HEK293 (cell line): ENCODE results near the gene PLCB1.

Source experiments
- CTCF ChIA-PET: fragments of 350-600 bp; formaldehyde crosslinking; extraction: SDS; loops from one replicate; lab custom pipeline; 2021; ENCODE audit warnings: antibody characterized with exemption; lab: Yijun Ruan, JAX
- POLR2A ChIA-PET: fragments of 300-600 bp; formaldehyde crosslinking; extraction: SDS; loops from one replicate; lab custom pipeline; 2020; ENCODE audit warnings: antibody characterized with exemption, inconsistent platforms; lab: Yijun Ruan, JAX
- H3K27ac ChIP-seq: fragments of 200-500 bp; sonication (Bioruptor generic); 2 replicates; pipeline ENCODE4 v1.5.1; 2014; ENCODE audit warnings: low read depth, low read length, control low read depth, inconsistent platforms; ENCODE audit errors: extremely low read depth
- H3K36me3 ChIP-seq, 2 experiments: fragments of 200-500 bp in 1 of 2; sonication (Bioruptor generic) in 1 of 2; 1 replicate in 1 of 2; 2 replicates in 1 of 2; pipeline ENCODE4 v1.5.1; 2014 to 2017; ENCODE audit warnings: inconsistent platforms in 2 of 2, low read length in 2 of 2; ENCODE audit not compliant: control insufficient read depth in 2 of 2, insufficient read depth in 1 of 2
- H3K4me1 ChIP-seq: fragments of 200-500 bp; sonication (Bioruptor generic); 2 replicates; pipeline ENCODE4 v1.5.1; 2014; ENCODE audit warnings: mild to moderate bottlenecking, low read length, inconsistent platforms; ENCODE audit not compliant: control insufficient read depth, insufficient read depth
- H3K4me3 ChIP-seq: 2 replicates; pipeline ENCODE4 v1.5.1; 2011; ENCODE audit warnings: low read depth, mild to moderate bottlenecking, control low read depth, low read length, moderate library complexity
- H3K9me3 ChIP-seq: fragments of 200-500 bp; sonication (Bioruptor generic); 2 replicates; pipeline ENCODE4 v1.5.1; 2014; ENCODE audit warnings: low read depth, low read length, inconsistent platforms; ENCODE audit not compliant: control insufficient read depth, insufficient read depth
- BCL11A ChIP-seq: fragments of 450-650 bp; formaldehyde crosslinking; IDR thresholded peaks from 2 replicates; pipeline ENCODE4 v1.5.1; 2016; ENCODE audit warnings: low read depth, missing biosample characterization, missing genetic modification characterization
- PRDM1 ChIP-seq: fragments of 450-650 bp; formaldehyde crosslinking; IDR thresholded peaks from 2 replicates; pipeline ENCODE4; 2016; ENCODE audit warnings: missing biosample characterization, missing genetic modification characterization
- SCRT2 ChIP-seq: fragments of 450-650 bp; formaldehyde crosslinking; IDR thresholded peaks from 2 replicates; pipeline ENCODE4 v1.5.1; 2016; ENCODE audit warnings: missing biosample characterization, missing genetic modification characterization
- SP7 ChIP-seq: fragments of 450-650 bp; formaldehyde crosslinking; IDR thresholded peaks from 2 replicates; pipeline ENCODE4 v1.5.1; 2016; ENCODE audit warnings: missing biosample characterization, missing genetic modification characterization
- ZIC2 ChIP-seq: fragments of 450-650 bp; formaldehyde crosslinking; IDR thresholded peaks from 2 replicates; pipeline ENCODE4 v1.5.1; 2016; ENCODE audit warnings: missing biosample characterization, missing genetic modification characterization
- ZNF24 ChIP-seq: fragments of 450-650 bp; formaldehyde crosslinking; IDR thresholded peaks from 2 replicates; pipeline ENCODE4 v1.5.1; 2016; ENCODE audit warnings: missing biosample characterization, missing genetic modification characterization
- ZNF324 ChIP-seq: fragments of 450-650 bp; formaldehyde crosslinking; IDR thresholded peaks from 2 replicates; pipeline ENCODE4 v1.5.1; 2016; ENCODE audit warnings: missing biosample characterization, missing genetic modification characterization
- ZNF404 ChIP-seq: fragments of 450-650 bp; formaldehyde crosslinking; IDR thresholded peaks from 2 replicates; pipeline ENCODE4 v1.5.1; 2017; ENCODE audit warnings: missing biosample characterization, missing genetic modification characterization
- ZNF629 ChIP-seq: fragments of 450-650 bp; formaldehyde crosslinking; IDR thresholded peaks from 2 replicates; pipeline ENCODE4 v1.5.1; 2017; ENCODE audit warnings: missing biosample characterization, missing genetic modification characterization
- ZNF768 ChIP-seq: fragments of 450-650 bp; formaldehyde crosslinking; IDR thresholded peaks from 2 replicates; pipeline ENCODE4 v1.5.1; 2018; ENCODE audit warnings: missing biosample characterization, mild to moderate bottlenecking, missing genetic modification characterization
- TF ChIP-seq, protein P1 (sequence below): fragments of 450-650 bp; formaldehyde crosslinking; IDR thresholded peaks from 2 replicates; pipeline ENCODE4 v1.5.1; 2017; ENCODE audit warnings: missing biosample characterization, missing genetic modification characterization
- TF ChIP-seq, protein P2 (sequence below): fragments of 450-650 bp; formaldehyde crosslinking; IDR thresholded peaks from 2 replicates; pipeline ENCODE4 v1.5.1; 2016; ENCODE audit warnings: missing biosample characterization, missing genetic modification characterization
- TF ChIP-seq, protein P3 (sequence below): fragments of 450-650 bp; formaldehyde crosslinking; IDR thresholded peaks from 2 replicates; pipeline ENCODE4 v1.5.1; 2016; ENCODE audit warnings: missing biosample characterization, missing genetic modification characterization
- TF ChIP-seq, protein P4 (sequence below): fragments of 450-650 bp; formaldehyde crosslinking; IDR thresholded peaks from 2 replicates; pipeline ENCODE4 v1.5.1; 2016; ENCODE audit warnings: missing biosample characterization, missing genetic modification characterization, borderline replicate concordance
- TF ChIP-seq, protein P5 (sequence below): fragments of 450-650 bp; formaldehyde crosslinking; IDR thresholded peaks from 2 replicates; pipeline ENCODE4 v1.5.1; 2017; ENCODE audit warnings: missing biosample characterization, missing genetic modification characterization

The PLCB1 gene

DNA sequence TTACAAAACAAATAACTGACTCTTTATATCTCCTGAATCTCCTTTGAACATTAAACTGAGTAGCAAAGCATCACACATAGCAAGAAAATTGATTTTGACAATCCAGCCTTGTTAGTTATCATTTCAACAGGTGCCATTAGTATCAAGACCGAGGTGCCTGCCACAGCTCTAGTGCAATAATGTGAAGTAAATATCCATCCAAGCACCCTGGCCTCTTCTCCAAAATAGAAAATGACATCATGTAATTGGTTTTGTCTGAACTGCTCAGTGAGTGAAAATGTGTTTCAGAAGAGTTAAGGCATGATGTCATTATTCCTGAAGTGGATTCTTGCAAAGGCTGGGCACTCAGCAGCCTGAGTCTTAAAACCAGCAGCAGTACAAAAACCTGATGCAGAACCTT is 341.4 kb downstream of the PLCB1 start (continued):
- TF ChIP-seq PRDM1 (tag by site-specific recombination) (peak; percentile 35; the same call in 1 of the 2 replicates), ZNF24 (tag by site-specific recombination) (peak; percentile 48; the same call in 1 of the 2 replicates), BCL11A (tag by site-specific recombination) (0 out of 2 replicates have a peak, but pooled peaks have one; percentile 23), ZIC2 (tag by site-specific recombination) (no peak), ZNF324 (tag by site-specific recombination) (no peak), SCRT2 (tag by site-specific recombination) (peak; percentile 96), ZNF629 (tag by site-specific recombination) (peak; percentile 95), ZNF768 (no peak)
- TF ChIP-seq, protein P1, sequence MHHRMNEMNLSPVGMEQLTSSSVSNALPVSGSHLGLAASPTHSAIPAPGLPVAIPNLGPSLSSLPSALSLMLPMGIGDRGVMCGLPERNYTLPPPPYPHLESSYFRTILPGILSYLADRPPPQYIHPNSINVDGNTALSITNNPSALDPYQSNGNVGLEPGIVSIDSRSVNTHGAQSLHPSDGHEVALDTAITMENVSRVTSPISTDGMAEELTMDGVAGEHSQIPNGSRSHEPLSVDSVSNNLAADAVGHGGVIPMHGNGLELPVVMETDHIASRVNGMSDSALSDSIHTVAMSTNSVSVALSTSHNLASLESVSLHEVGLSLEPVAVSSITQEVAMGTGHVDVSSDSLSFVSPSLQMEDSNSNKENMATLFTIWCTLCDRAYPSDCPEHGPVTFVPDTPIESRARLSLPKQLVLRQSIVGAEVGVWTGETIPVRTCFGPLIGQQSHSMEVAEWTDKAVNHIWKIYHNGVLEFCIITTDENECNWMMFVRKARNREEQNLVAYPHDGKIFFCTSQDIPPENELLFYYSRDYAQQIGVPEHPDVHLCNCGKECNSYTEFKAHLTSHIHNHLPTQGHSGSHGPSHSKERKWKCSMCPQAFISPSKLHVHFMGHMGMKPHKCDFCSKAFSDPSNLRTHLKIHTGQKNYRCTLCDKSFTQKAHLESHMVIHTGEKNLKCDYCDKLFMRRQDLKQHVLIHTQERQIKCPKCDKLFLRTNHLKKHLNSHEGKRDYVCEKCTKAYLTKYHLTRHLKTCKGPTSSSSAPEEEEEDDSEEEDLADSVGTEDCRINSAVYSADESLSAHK, result peak; percentile 60
- TF ChIP-seq, protein P2, sequence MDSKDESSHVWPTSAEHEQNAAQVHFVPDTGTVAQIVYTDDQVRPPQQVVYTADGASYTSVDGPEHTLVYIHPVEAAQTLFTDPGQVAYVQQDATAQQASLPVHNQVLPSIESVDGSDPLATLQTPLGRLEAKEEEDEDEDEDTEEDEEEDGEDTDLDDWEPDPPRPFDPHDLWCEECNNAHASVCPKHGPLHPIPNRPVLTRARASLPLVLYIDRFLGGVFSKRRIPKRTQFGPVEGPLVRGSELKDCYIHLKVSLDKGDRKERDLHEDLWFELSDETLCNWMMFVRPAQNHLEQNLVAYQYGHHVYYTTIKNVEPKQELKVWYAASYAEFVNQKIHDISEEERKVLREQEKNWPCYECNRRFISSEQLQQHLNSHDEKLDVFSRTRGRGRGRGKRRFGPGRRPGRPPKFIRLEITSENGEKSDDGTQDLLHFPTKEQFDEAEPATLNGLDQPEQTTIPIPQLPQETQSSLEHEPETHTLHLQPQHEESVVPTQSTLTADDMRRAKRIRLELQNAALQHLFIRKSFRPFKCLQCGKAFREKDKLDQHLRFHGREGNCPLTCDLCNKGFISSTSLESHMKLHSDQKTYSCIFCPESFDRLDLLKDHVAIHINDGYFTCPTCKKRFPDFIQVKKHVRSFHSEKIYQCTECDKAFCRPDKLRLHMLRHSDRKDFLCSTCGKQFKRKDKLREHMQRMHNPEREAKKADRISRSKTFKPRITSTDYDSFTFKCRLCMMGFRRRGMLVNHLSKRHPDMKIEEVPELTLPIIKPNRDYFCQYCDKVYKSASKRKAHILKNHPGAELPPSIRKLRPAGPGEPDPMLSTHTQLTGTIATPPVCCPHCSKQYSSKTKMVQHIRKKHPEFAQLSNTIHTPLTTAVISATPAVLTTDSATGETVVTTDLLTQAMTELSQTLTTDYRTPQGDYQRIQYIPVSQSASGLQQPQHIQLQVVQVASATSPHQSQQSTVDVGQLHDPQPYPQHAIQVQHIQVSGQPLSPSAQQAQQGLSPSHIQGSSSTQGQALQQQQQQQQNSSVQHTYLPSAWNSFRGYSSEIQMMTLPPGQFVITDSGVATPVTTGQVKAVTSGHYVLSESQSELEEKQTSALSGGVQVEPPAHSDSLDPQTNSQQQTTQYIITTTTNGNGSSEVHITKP (tag by site-specific recombination), result no peak
- TF ChIP-seq, protein P3, sequence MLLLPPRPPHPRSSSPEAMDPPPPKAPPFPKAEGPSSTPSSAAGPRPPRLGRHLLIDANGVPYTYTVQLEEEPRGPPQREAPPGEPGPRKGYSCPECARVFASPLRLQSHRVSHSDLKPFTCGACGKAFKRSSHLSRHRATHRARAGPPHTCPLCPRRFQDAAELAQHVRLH (tag by site-specific recombination), result no peak
- TF ChIP-seq, protein P4, sequence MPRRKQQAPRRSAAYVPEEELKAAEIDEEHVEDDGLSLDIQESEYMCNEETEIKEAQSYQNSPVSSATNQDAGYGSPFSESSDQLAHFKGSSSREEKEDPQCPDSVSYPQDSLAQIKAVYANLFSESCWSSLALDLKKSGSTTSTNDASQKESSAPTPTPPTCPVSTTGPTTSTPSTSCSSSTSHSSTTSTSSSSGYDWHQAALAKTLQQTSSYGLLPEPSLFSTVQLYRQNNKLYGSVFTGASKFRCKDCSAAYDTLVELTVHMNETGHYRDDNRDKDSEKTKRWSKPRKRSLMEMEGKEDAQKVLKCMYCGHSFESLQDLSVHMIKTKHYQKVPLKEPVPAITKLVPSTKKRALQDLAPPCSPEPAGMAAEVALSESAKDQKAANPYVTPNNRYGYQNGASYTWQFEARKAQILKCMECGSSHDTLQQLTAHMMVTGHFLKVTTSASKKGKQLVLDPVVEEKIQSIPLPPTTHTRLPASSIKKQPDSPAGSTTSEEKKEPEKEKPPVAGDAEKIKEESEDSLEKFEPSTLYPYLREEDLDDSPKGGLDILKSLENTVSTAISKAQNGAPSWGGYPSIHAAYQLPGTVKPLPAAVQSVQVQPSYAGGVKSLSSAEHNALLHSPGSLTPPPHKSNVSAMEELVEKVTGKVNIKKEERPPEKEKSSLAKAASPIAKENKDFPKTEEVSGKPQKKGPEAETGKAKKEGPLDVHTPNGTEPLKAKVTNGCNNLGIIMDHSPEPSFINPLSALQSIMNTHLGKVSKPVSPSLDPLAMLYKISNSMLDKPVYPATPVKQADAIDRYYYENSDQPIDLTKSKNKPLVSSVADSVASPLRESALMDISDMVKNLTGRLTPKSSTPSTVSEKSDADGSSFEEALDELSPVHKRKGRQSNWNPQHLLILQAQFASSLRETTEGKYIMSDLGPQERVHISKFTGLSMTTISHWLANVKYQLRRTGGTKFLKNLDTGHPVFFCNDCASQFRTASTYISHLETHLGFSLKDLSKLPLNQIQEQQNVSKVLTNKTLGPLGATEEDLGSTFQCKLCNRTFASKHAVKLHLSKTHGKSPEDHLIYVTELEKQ, result peak; percentile 51; the same call in 1 of the 2 replicates
- TF ChIP-seq, protein P5, sequence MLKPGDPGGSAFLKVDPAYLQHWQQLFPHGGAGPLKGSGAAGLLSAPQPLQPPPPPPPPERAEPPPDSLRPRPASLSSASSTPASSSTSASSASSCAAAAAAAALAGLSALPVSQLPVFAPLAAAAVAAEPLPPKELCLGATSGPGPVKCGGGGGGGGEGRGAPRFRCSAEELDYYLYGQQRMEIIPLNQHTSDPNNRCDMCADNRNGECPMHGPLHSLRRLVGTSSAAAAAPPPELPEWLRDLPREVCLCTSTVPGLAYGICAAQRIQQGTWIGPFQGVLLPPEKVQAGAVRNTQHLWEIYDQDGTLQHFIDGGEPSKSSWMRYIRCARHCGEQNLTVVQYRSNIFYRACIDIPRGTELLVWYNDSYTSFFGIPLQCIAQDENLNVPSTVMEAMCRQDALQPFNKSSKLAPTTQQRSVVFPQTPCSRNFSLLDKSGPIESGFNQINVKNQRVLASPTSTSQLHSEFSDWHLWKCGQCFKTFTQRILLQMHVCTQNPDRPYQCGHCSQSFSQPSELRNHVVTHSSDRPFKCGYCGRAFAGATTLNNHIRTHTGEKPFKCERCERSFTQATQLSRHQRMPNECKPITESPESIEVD (tag by site-specific recombination), result peak; percentile 93

DNA sequence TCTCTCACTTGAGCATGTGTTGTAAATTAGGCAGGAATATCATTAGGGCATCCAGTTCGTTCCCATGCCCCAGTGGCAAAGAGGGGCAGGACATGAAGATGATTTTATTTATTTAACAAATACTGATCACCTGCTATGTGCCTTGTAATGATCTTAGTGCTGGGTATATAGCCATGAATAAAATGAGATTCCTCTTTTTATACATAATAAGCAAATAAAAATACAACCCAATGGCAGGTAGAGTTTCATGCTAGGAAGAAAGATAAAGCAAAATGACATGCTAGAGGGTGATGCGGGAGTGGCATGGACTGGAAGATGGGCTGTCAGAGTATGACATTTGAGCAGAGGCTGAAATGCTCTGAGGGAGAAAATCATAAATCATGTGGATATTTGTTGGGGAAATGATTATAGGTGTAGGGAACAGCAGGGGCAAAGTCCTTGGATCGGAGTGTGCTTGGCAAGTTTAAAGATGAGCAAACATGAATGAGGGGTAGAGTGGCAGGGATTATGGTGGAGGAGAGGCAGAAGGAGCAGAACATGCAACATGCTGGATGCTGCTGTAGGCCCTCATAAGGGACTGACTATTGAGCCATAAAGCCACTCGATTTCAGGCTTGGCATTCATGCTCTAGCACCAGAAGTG is 342.1 kb downstream of the PLCB1 start:
- Histone ChIP-seq H3K27ac (no peak overlapping the region), H3K4me3 (no peak overlapping the region), H3K4me1 (peaks cover 9% of the 10 kb centered on the region), H3K9me3 (no peaks in the 10 kb centered on the region), H3K36me3 (no peaks in the 10 kb centered on the region)
- no peak for TF ChIP-seq ZNF404 (tag by site-specific recombination)
- peak; percentile 73 for TF ChIP-seq SP7 (tag by site-specific recombination)
- CTCF ChIA-PET, result no interaction called here
- POLR2A ChIA-PET, result no interaction called here
